WTC11 (cell line): Measurements from ENCODE around the gene CAND2. TPM values are rescaled to one million over a fixed set of nuclear protein-coding genes. Genes with fewer than 3 reads are reported as not detected.
"Not testable (repeated sequence)": the region's sequence is repeated elsewhere in the genome, so short reads cannot be mapped to it uniquely, and the experiment has no call there.

ENCODE experiments used
- ATAC-seq: fragments of 200-7000 bp; cut with Tn5 transposase; 2 replicates; pipeline ENCODE4 v1.10.0; 2021; ENCODE audit warnings: mild to moderate bottlenecking, moderate library complexity
- CTCF ChIA-PET: fragments of 300-600 bp; sonication (Branson Sonifier 250); formaldehyde crosslinking; loops from one replicate; lab custom pipeline; 2021; ENCODE audit warnings: antibody characterized with exemption; lab: Charles Lee
- POLR2A ChIA-PET: fragments of 350-600 bp; sonication (Branson Sonifier 250); formaldehyde crosslinking; loops from one replicate; lab custom pipeline; 2021; ENCODE audit warnings: antibody characterized with exemption; lab: Charles Lee
- DNase-seq: peaks from one replicate; pipeline ENCODE4 v3.0.0; 2021; ENCODE audit warnings: low spot score
- H3K27ac Mint-ChIP-seq: 2 replicates; pipeline ENCODE4 v1.8.0; 2021; ENCODE audit warnings: mixed read lengths
- H3K27me3 Mint-ChIP-seq: 2 replicates; pipeline ENCODE4 v1.8.0; 2021; ENCODE audit warnings: low read depth, mild to moderate bottlenecking, moderate library complexity, mixed read lengths
- H3K36me3 Mint-ChIP-seq: 2 replicates; pipeline ENCODE4 v1.8.0; 2021; ENCODE audit warnings: mixed read lengths
- H3K4me1 Mint-ChIP-seq: 2 replicates; pipeline ENCODE4 v1.8.0; 2022; ENCODE audit warnings: mixed read lengths
- H3K4me3 Mint-ChIP-seq: 2 replicates; pipeline ENCODE4 v1.8.0; 2021; ENCODE audit warnings: mild to moderate bottlenecking, moderate library complexity, mixed read lengths
- H3K9me3 Mint-ChIP-seq: 2 replicates; pipeline ENCODE4 v1.8.0; 2021; ENCODE audit warnings: mixed read lengths
- EMX1 ChIP-seq: fragments of 250-450 bp; sonication (Bioruptor Pico); IDR thresholded peaks from 2 replicates; pipeline ENCODE4 v1.8.0; 2021; ENCODE audit warnings: mild to moderate bottlenecking
- ERG ChIP-seq: fragments of 250-450 bp; sonication (Bioruptor Pico); IDR thresholded peaks from 2 replicates; pipeline ENCODE4 v1.8.0; 2021; ENCODE audit warnings: mild to moderate bottlenecking
- GTF2I ChIP-seq: fragments of 250-450 bp; sonication (Bioruptor Pico); conservative IDR thresholded peaks from 2 replicates; pipeline ENCODE4 v1.4.0; 2021; ENCODE audit warnings: mild to moderate bottlenecking
- NFYB ChIP-seq: sonication (generic); formaldehyde crosslinking; conservative IDR thresholded peaks from 2 replicates; pipeline ENCODE4 v1.8.0; 2022; ENCODE audit warnings: low read depth, missing genetic modification reagents
- SMAD3 ChIP-seq: sonication (generic); formaldehyde crosslinking; IDR thresholded peaks from 2 replicates; pipeline ENCODE4 v1.8.0; 2022; ENCODE audit warnings: missing genetic modification reagents, mild to moderate bottlenecking, borderline replicate concordance
- SP1 ChIP-seq: sonication (generic); formaldehyde crosslinking; conservative IDR thresholded peaks from 2 replicates; pipeline ENCODE4 v1.8.1; 2022; ENCODE audit warnings: missing genetic modification reagents
- TCF7 ChIP-seq: sonication (generic); formaldehyde crosslinking; IDR thresholded peaks from 2 replicates; pipeline ENCODE4 v1.8.0; 2022; ENCODE audit warnings: mild to moderate bottlenecking, low read depth, missing genetic modification reagents, moderate library complexity
- TEAD4 ChIP-seq: sonication (generic); formaldehyde crosslinking; IDR thresholded peaks from 2 replicates; pipeline ENCODE4 v1.8.0; 2022; ENCODE audit warnings: mild to moderate bottlenecking, missing genetic modification reagents
- ZBTB21 ChIP-seq: sonication (generic); formaldehyde crosslinking; IDR thresholded peaks from 2 replicates; pipeline ENCODE4 v1.8.1; 2023; ENCODE audit warnings: mild to moderate bottlenecking, missing genetic modification reagents, borderline replicate concordance
- ZBTB43 ChIP-seq: sonication (generic); formaldehyde crosslinking; IDR thresholded peaks from 2 replicates; pipeline ENCODE4 v1.8.1; 2023; ENCODE audit warnings: mild to moderate bottlenecking, missing genetic modification reagents
- total RNA-seq: library from RNA; stranded (reverse); gene quantifications from 3 replicates; pipeline ENCODE4 v1.2.3, GENCODE V29; 2021
- TF ChIP-seq, protein P1 (sequence below): fragments of 250-450 bp; sonication (Bioruptor Pico); IDR thresholded peaks from 2 replicates; pipeline ENCODE4 v2.1.2; 2022; ENCODE audit warnings: mild to moderate bottlenecking, moderate library complexity
- TF ChIP-seq, protein P2 (sequence below): fragments of 250-450 bp; sonication (Bioruptor Pico); IDR thresholded peaks from 2 replicates; pipeline ENCODE4 v1.9.0; 2021; ENCODE audit warnings: mild to moderate bottlenecking, borderline replicate concordance
- TF ChIP-seq, protein P3 (sequence below): fragments of 250-450 bp; sonication (Bioruptor Pico); IDR thresholded peaks from 2 replicates; pipeline ENCODE4 v1.9.0; 2021; ENCODE audit warnings: mild to moderate bottlenecking
- TF ChIP-seq, protein P4 (sequence below): sonication (generic); formaldehyde crosslinking; IDR thresholded peaks from 2 replicates; pipeline ENCODE4 v1.8.1; 2023; ENCODE audit warnings: mild to moderate bottlenecking, missing genetic modification reagents, moderate library complexity
- TF ChIP-seq, protein P5 (sequence below): sonication (generic); formaldehyde crosslinking; IDR thresholded peaks from 2 replicates; pipeline ENCODE4 v1.8.1; 2023; ENCODE audit warnings: mild to moderate bottlenecking, missing genetic modification reagents, borderline replicate concordance
- TF ChIP-seq, protein P6 (sequence below): sonication (generic); formaldehyde crosslinking; conservative IDR thresholded peaks from 2 replicates; pipeline ENCODE4 v1.8.1; 2022; ENCODE audit warnings: mild to moderate bottlenecking, missing genetic modification reagents

CAND2 gene
- total RNA-seq, 1 experiment from 2014 or later, result 15.4 TPM

GRCh38 chr3:12878141-12878574 lies 81.7 kb downstream of the CAND2 start:
- H3K27me3 Mint-ChIP-seq, result peaks cover 42% of the 10 kb centered on the region
- H3K9me3 Mint-ChIP-seq, result no peaks in the 10 kb centered on the region
- no peak overlapping the region for H3K4me3 Mint-ChIP-seq
- ChIA-PET POLR2A (no interaction called here), CTCF (interaction anchor here (0.6 to 7.2 kb wide), 6 partner anchors 9 to 657 kb away, joined by 3 to 57 read pairs (median 9); partner anchors contain the start of gene RPL32)
- DNase-seq, result no peak
- H3K27ac Mint-ChIP-seq, result no peak overlapping the region
- H3K36me3 Mint-ChIP-seq, result no peaks in the 10 kb centered on the region
- TF ChIP-seq TCF7 (no peak), GTF2I (no peak), EMX1 (CRISPR knock-in tag) (no peak), TEAD4 (CRISPR knock-in tag) (no peak), NFYB (CRISPR knock-in tag) (no peak), SP1 (CRISPR knock-in tag) (no peak), ZBTB21 (CRISPR knock-in tag) (no peak), ZBTB43 (CRISPR knock-in tag) (no peak), ERG (no peak), SMAD3 (CRISPR knock-in tag) (no peak)
- TF ChIP-seq, protein P1, sequence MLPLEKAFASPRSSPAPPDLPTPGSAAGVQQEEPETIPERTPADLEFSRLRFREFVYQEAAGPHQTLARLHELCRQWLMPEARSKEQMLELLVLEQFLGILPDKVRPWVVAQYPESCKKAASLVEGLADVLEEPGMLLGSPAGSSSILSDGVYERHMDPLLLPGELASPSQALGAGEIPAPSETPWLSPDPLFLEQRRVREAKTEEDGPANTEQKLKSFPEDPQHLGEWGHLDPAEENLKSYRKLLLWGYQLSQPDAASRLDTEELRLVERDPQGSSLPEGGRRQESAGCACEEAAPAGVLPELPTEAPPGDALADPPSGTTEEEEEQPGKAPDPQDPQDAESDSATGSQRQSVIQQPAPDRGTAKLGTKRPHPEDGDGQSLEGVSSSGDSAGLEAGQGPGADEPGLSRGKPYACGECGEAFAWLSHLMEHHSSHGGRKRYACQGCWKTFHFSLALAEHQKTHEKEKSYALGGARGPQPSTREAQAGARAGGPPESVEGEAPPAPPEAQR, result no peak
- TF ChIP-seq, protein P2, sequence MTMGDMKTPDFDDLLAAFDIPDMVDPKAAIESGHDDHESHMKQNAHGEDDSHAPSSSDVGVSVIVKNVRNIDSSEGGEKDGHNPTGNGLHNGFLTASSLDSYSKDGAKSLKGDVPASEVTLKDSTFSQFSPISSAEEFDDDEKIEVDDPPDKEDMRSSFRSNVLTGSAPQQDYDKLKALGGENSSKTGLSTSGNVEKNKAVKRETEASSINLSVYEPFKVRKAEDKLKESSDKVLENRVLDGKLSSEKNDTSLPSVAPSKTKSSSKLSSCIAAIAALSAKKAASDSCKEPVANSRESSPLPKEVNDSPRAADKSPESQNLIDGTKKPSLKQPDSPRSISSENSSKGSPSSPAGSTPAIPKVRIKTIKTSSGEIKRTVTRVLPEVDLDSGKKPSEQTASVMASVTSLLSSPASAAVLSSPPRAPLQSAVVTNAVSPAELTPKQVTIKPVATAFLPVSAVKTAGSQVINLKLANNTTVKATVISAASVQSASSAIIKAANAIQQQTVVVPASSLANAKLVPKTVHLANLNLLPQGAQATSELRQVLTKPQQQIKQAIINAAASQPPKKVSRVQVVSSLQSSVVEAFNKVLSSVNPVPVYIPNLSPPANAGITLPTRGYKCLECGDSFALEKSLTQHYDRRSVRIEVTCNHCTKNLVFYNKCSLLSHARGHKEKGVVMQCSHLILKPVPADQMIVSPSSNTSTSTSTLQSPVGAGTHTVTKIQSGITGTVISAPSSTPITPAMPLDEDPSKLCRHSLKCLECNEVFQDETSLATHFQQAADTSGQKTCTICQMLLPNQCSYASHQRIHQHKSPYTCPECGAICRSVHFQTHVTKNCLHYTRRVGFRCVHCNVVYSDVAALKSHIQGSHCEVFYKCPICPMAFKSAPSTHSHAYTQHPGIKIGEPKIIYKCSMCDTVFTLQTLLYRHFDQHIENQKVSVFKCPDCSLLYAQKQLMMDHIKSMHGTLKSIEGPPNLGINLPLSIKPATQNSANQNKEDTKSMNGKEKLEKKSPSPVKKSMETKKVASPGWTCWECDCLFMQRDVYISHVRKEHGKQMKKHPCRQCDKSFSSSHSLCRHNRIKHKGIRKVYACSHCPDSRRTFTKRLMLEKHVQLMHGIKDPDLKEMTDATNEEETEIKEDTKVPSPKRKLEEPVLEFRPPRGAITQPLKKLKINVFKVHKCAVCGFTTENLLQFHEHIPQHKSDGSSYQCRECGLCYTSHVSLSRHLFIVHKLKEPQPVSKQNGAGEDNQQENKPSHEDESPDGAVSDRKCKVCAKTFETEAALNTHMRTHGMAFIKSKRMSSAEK (CRISPR knock-in tag), result no peak
- TF ChIP-seq, protein P3, sequence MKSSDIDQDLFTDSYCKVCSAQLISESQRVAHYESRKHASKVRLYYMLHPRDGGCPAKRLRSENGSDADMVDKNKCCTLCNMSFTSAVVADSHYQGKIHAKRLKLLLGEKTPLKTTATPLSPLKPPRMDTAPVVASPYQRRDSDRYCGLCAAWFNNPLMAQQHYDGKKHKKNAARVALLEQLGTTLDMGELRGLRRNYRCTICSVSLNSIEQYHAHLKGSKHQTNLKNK (CRISPR knock-in tag), result no peak
- TF ChIP-seq, protein P4, sequence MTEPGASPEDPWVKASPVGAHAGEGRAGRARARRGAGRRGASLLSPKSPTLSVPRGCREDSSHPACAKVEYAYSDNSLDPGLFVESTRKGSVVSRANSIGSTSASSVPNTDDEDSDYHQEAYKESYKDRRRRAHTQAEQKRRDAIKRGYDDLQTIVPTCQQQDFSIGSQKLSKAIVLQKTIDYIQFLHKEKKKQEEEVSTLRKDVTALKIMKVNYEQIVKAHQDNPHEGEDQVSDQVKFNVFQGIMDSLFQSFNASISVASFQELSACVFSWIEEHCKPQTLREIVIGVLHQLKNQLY (CRISPR knock-in tag), result no peak
- TF ChIP-seq, protein P5, sequence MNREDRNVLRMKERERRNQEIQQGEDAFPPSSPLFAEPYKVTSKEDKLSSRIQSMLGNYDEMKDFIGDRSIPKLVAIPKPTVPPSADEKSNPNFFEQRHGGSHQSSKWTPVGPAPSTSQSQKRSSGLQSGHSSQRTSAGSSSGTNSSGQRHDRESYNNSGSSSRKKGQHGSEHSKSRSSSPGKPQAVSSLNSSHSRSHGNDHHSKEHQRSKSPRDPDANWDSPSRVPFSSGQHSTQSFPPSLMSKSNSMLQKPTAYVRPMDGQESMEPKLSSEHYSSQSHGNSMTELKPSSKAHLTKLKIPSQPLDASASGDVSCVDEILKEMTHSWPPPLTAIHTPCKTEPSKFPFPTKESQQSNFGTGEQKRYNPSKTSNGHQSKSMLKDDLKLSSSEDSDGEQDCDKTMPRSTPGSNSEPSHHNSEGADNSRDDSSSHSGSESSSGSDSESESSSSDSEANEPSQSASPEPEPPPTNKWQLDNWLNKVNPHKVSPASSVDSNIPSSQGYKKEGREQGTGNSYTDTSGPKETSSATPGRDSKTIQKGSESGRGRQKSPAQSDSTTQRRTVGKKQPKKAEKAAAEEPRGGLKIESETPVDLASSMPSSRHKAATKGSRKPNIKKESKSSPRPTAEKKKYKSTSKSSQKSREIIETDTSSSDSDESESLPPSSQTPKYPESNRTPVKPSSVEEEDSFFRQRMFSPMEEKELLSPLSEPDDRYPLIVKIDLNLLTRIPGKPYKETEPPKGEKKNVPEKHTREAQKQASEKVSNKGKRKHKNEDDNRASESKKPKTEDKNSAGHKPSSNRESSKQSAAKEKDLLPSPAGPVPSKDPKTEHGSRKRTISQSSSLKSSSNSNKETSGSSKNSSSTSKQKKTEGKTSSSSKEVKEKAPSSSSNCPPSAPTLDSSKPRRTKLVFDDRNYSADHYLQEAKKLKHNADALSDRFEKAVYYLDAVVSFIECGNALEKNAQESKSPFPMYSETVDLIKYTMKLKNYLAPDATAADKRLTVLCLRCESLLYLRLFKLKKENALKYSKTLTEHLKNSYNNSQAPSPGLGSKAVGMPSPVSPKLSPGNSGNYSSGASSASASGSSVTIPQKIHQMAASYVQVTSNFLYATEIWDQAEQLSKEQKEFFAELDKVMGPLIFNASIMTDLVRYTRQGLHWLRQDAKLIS (CRISPR knock-in tag), result no peak
- TF ChIP-seq, protein P6, sequence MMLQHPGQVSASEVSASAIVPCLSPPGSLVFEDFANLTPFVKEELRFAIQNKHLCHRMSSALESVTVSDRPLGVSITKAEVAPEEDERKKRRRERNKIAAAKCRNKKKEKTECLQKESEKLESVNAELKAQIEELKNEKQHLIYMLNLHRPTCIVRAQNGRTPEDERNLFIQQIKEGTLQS (CRISPR knock-in tag), result no peak
- peaks cover 6% of the 10 kb centered on the region for H3K4me1 Mint-ChIP-seq
- peak; percentile 2; the same call in 1 of the 2 replicates for ATAC-seq

DNA sequence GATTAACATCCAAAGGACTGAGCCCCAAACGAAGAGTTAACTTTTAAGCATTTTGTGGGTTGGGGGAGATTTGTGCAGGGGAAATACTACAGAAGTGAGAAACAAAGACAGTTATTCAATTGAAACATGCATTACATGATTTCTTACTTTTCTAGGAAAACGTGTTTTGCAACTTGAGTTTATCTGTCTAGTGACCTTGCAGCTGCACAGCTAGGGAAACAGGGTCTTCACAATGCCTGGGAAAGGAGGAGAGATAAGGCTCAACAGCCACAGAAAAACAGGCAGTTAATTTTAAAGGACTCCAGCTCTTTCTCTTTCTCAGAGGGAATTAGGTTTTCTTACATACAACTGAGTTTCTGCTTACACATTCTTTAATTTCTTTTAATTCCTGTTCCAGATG lies 82.3 kb downstream of the CAND2 start:
- H3K36me3 Mint-ChIP-seq, DNase-seq, H3K9me3 Mint-ChIP-seq, POLR2A ChIA-PET, H3K4me3 Mint-ChIP-seq, H3K4me1 Mint-ChIP-seq, H3K27ac Mint-ChIP-seq, ATAC-seq: not testable (repeated sequence)
- peaks cover 42% of the 10 kb centered on the region for H3K27me3 Mint-ChIP-seq
- CTCF ChIA-PET, result interaction anchor here (1.0 to 7.2 kb wide), 2 partner anchors 11 to 13 kb away, joined by 4 to 57 read pairs; no protein-coding TSS in a partner anchor
